Vagina (tissue), 2 donors: Measurements from ENCODE around the gene IQSEC1. TPM values are rescaled to one million over a fixed set of nuclear protein-coding genes. Genes with fewer than 3 reads are reported as not detected.
A peak's percentile ranks its signal among the peaks of the same experiment; 100 is the strongest.

Source experiments
- DNase-seq, 2 donors: peaks; one replicate each; pipeline ENCODE4 v3.0.0-alpha.2; 2017; ENCODE audit errors: extremely low spot score in 2 of 2
- H3K27ac ChIP-seq: fragments of 200-600 bp; sonication (generic); one replicate; pipeline ENCODE4 v1.5.1; 2019
- H3K27me3 ChIP-seq: fragments of 200-600 bp; sonication (generic); one replicate; pipeline ENCODE4 v1.5.1; 2019
- H3K36me3 ChIP-seq, 2 donors: fragments of 200-600 bp; sonication (generic); one replicate each; pipeline ENCODE4 v1.5.1; 2017 to 2019
- H3K4me1 ChIP-seq: fragments of 200-600 bp; sonication (generic); one replicate; pipeline ENCODE4 v1.5.1; 2019
- H3K4me3 ChIP-seq, 2 donors: fragments of 200-600 bp; sonication (generic); 1 replicate in 1 of 2; 2 replicates in 1 of 2; pipeline ENCODE4 v1.5.1; 2016 to 2019
- H3K9me3 ChIP-seq: fragments of 200-600 bp; sonication (generic); one replicate; pipeline ENCODE4 v1.5.1; 2019
- POLR2A ChIP-seq, 2 donors: fragments of 450-650 bp; IDR thresholded peaks; one replicate each; pipeline ENCODE4 v1.6.1; 2017; ENCODE audit warnings: antibody characterized with exemption in 2 of 2, mild to moderate bottlenecking in 2 of 2, moderate library complexity in 2 of 2
- POLR2AphosphoS5 ChIP-seq, 2 donors: sonication (generic); formaldehyde crosslinking; IDR thresholded peaks; one replicate each; pipeline ENCODE4 v1.9.0; 2017; ENCODE audit warnings: antibody characterized with exemption in 2 of 2, mild to moderate bottlenecking in 2 of 2, low read depth in 1 of 2; ENCODE audit not compliant: insufficient read depth in 1 of 2
- intact Hi-C: fragments of 100-400 bp; cut with DNase I; formaldehyde crosslinking; loops from one replicate; pipeline ENCODE4 v1.15.1; 2023
- total RNA-seq: library from RNA; depleted of rRNA; stranded (reverse); fragments of >200 nt; gene quantifications from one replicate; pipeline ENCODE4 v1.2.3, GENCODE V29; 2016
- TF ChIP-seq, protein P1 (sequence below), 3 experiments: fragments of 450-650 bp in 2 of 3; fragments of 200-600 bp in 1 of 3; sonication (generic) in 1 of 3; IDR thresholded peaks; one replicate each; pipeline ENCODE4 v1.5.1; 2017 to 2019; ENCODE audit warnings: antibody characterized with exemption in 3 of 3, mild to moderate bottlenecking in 2 of 3, moderate library complexity in 2 of 3

IQSEC1 gene
- total RNA-seq, 1 donor from 2014 or later: 34.9 TPM

DNA sequence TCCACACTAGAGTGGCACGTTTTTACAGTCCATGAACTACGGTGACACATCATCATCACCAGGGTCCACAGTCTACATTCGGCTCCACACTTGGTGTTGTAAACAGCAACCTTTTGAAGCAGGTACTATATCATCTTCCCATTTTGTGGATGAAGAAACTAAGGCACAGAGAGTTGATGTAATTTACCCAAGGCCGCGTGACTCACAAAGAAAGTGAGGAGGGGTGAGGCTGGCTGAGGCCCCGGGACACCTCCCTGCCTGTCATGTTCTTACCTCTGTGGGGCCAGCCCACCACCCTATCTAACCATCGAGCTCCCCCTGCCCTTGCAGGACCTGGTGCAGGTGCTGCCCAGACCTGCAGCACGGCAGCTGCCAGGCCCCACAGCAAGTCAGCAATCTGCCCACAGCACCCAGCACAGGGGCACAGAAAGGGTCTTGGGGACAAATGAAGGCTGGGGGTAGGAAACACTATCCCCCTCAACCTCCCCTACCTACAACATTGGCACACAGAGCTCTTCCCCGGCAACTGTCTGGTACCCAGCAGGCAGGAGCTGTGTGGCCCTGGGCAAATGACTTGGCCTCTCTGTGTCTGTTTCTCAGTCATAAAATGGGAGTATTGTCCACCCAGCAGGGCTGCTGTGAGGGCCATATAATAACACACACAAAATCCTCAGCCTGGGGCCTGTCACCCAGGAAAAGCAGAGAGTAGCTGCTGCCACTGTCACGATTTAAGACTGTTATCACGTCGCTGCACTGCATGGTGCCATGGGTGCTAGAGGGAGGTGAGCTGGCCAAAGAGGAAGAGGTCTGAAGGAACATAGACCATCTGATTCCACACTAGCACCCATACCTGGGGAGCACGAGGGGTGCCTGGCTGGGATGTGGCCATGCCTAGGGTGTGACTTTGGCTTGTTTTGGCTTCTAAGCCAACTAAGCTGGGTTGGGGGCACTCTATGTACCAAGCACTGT, 115.1 kb downstream of the IQSEC1 start:
- Histone ChIP-seq H3K9me3 (no peaks in the 10 kb centered on the region), H3K4me3 (no peak overlapping the region), H3K27me3 (no peaks in the 10 kb centered on the region), H3K36me3 (no peaks in the 10 kb centered on the region), H3K4me1 (peaks cover 88% of the 10 kb centered on the region), H3K27ac (peak overlapping the region; percentile 57)
- intact Hi-C loops: no loop called here
- no peak for DNase-seq
- TF ChIP-seq POLR2AphosphoS5 (IDR thresholded peaks at IDR 0.05; ENCODE audit: insufficient read depth in 1 of 2, low read depth in 1 of 2) (no peak), POLR2A (IDR thresholded peaks at IDR 0.05) (no peak)
- TF ChIP-seq, protein P1, sequence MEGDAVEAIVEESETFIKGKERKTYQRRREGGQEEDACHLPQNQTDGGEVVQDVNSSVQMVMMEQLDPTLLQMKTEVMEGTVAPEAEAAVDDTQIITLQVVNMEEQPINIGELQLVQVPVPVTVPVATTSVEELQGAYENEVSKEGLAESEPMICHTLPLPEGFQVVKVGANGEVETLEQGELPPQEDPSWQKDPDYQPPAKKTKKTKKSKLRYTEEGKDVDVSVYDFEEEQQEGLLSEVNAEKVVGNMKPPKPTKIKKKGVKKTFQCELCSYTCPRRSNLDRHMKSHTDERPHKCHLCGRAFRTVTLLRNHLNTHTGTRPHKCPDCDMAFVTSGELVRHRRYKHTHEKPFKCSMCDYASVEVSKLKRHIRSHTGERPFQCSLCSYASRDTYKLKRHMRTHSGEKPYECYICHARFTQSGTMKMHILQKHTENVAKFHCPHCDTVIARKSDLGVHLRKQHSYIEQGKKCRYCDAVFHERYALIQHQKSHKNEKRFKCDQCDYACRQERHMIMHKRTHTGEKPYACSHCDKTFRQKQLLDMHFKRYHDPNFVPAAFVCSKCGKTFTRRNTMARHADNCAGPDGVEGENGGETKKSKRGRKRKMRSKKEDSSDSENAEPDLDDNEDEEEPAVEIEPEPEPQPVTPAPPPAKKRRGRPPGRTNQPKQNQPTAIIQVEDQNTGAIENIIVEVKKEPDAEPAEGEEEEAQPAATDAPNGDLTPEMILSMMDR (IDR thresholded peaks at IDR 0.05): no peak

DNA sequence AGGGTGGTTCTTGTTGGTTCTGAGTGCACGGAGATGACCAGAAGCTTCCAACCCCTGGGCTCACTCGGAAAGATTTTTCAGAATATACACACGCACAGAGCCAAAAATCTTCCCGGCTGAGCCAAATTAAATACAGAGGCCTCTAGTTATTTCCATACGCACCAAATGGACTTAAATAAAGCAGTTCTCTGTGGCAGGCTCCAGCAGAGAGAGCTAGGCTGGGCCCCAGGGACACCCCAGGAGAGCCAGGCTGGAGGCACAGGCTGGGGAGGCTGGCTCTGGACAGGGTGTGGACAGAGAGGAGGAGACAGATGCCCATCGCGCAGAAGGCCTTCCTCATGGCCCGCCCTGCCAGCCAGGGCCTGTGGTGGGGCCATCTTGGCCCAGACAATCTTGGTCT, 115.9 kb downstream of the IQSEC1 start:
- H3K27ac ChIP-seq: peak overlapping the region; percentile 57
- no peak for DNase-seq
- TF ChIP-seq POLR2A (IDR thresholded peaks at IDR 0.05): no peak
- TF ChIP-seq, protein P1 (IDR thresholded peaks at IDR 0.05): no peak
- TF ChIP-seq POLR2AphosphoS5 (IDR thresholded peaks at IDR 0.05; ENCODE audit: insufficient read depth in 1 of 2, low read depth in 1 of 2): no peak
- intact Hi-C loops: no loop called here
- peaks cover 88% of the 10 kb centered on the region for H3K4me1 ChIP-seq
- H3K4me3 ChIP-seq: no peak overlapping the region
- H3K36me3 ChIP-seq: no peaks in the 10 kb centered on the region
- no peaks in the 10 kb centered on the region for H3K9me3 ChIP-seq
- no peaks in the 10 kb centered on the region for H3K27me3 ChIP-seq

DNA sequence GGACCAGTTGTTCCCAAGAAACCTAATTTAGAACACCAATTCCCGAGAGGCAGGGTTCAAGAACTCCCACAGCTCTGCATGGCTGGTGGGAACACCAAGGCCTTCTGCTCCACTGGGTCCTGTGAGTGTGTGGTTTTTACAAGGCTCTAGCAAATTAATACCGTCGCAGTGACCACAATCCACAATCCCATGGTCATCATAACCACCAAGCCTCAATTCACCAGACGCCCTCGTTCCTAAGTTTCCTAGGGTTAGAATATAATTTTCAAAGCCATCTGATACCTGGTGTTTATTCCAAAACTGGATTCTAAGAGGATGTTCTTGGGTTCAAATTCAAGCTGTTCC, 116.9 kb downstream of the IQSEC1 start:
- H3K27me3 ChIP-seq: no peaks in the 10 kb centered on the region
- H3K36me3 ChIP-seq: no peaks in the 10 kb centered on the region
- TF ChIP-seq POLR2AphosphoS5 (IDR thresholded peaks at IDR 0.05; ENCODE audit: insufficient read depth in 1 of 2, low read depth in 1 of 2): no peak
- TF ChIP-seq, protein P1 (IDR thresholded peaks at IDR 0.05): no peak
- TF ChIP-seq POLR2A (IDR thresholded peaks at IDR 0.05): no peak
- peak overlapping the region; percentile 57 for H3K27ac ChIP-seq
- no peak overlapping the region for H3K4me3 ChIP-seq
- no peaks in the 10 kb centered on the region for H3K9me3 ChIP-seq
- no peak for DNase-seq
- intact Hi-C loops: no loop called here
- peaks cover 84% of the 10 kb centered on the region for H3K4me1 ChIP-seq

DNA sequence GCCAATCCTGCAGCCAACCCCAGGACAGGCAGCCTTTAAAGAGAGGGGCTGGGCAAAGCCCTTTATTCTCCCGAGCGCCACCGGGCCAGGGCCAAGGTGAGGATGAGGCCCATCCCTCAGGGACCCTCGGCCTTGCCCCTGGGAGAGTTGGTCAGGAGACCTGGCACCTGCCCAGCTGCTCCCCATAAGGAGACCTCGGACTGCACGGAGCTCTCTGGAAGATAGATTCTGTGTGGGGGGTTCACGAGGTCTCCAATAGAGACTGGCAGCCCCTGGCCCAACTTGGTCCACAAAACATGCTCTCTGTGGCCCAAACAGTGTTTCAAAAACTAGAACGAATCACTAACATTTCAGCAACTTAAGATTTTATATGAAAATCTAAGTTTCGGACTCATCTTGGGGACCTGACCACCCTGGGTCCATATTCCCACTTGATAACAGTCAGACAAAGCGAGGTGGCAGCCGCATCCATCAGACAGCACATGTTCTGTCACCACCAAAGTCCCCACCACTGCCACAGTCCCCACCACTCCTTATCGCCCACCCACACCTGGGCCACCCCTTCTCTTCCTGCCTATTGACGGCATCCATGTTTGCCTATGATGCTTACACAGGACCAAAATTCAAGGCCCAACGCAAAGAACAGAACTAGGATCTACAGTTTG, 117.4 kb downstream of the IQSEC1 start:
- TF ChIP-seq, protein P1 (IDR thresholded peaks at IDR 0.05): no peak
- TF ChIP-seq POLR2AphosphoS5 (IDR thresholded peaks at IDR 0.05; ENCODE audit: insufficient read depth in 1 of 2, low read depth in 1 of 2) (no peak), POLR2A (IDR thresholded peaks at IDR 0.05) (no peak)
- intact Hi-C loops: no loop called here
- no peaks in the 10 kb centered on the region for H3K27me3 ChIP-seq
- H3K9me3 ChIP-seq: no peaks in the 10 kb centered on the region
- H3K27ac ChIP-seq: peak overlapping the region; percentile 44
- DNase-seq: no peak
- peaks cover 81% of the 10 kb centered on the region for H3K4me1 ChIP-seq
- no peaks in the 10 kb centered on the region for H3K36me3 ChIP-seq
- no peak overlapping the region for H3K4me3 ChIP-seq
